A549 (cell line): ENCODE data around the gene RAB15.

Experiments used
- CEBPB ChIP-seq, 2 experiments: fragments of >200 bp in 1 of 2; sonication (Bioruptor Twin) in 1 of 2; formaldehyde crosslinking in 1 of 2; IDR thresholded peaks; 2 replicates each; pipeline ENCODE4 v1.6.1; 2012 to 2016
- CHD2 ChIP-seq: fragments of 150-350 bp; IDR thresholded peaks from 2 replicates; pipeline ENCODE4 v1.6.1; 2014; ENCODE audit warnings: low read length; ENCODE audit not compliant: partially characterized antibody
- CTCF ChIP-seq: fragments of >200 bp; sonication (Bioruptor Twin); formaldehyde crosslinking; IDR thresholded peaks from 3 replicates; pipeline ENCODE4 v1.5.1; 2016
- ELK1 ChIP-seq: fragments of 150-350 bp; IDR thresholded peaks from 2 replicates; pipeline ENCODE4 v1.6.1; 2014; ENCODE audit warnings: low read depth, mild to moderate bottlenecking, low read length
- EP300 ChIP-seq, 2 experiments: fragments of >200 bp; sonication (Bioruptor Twin); formaldehyde crosslinking; IDR thresholded peaks; 2 replicates in 1 of 2; 3 replicates in 1 of 2; pipeline ENCODE4 v1.6.1; 2016 to 2017
- MAFK ChIP-seq: fragments of 450-650 bp; IDR thresholded peaks from 2 replicates; pipeline ENCODE4 v1.6.1; 2014; ENCODE audit not compliant: partially characterized antibody
- MAZ ChIP-seq: fragments of 150-350 bp; IDR thresholded peaks from 2 replicates; pipeline ENCODE4 v1.6.1; 2014; ENCODE audit warnings: antibody characterized with exemption, low read depth, low read length, borderline replicate concordance
- NFE2L2 ChIP-seq: fragments of 150-350 bp; conservative IDR thresholded peaks from 2 replicates; pipeline ENCODE4 v1.6.1; 2014; ENCODE audit warnings: low read length
- PHF8 ChIP-seq: fragments of 200-600 bp; sonication (generic); IDR thresholded peaks from 2 replicates; pipeline ENCODE4 v1.6.1; 2016; ENCODE audit warnings: low read depth, mild to moderate bottlenecking, antibody characterized with exemption, moderate library complexity, borderline replicate concordance
- RCOR1 ChIP-seq: fragments of 150-350 bp; IDR thresholded peaks from 2 replicates; pipeline ENCODE4 v1.6.1; 2014; ENCODE audit warnings: antibody characterized with exemption, low read length, low read depth
- REST ChIP-seq: fragments of 200-600 bp; sonication (generic); IDR thresholded peaks from 2 replicates; pipeline ENCODE4 v1.6.1; 2016; ENCODE audit warnings: antibody characterized with exemption, mild to moderate bottlenecking, moderate library complexity
- RNF2 ChIP-seq: fragments of 200-600 bp; sonication (generic); IDR thresholded peaks from 2 replicates; pipeline ENCODE4 v1.6.1; 2016; ENCODE audit warnings: low read depth, mild to moderate bottlenecking, antibody characterized with exemption, moderate library complexity, borderline replicate concordance
- SMC3 ChIP-seq: fragments of >200 bp; sonication (Bioruptor Twin); formaldehyde crosslinking; IDR thresholded peaks from 3 replicates; pipeline ENCODE4 v1.6.1; 2018; ENCODE audit warnings: inconsistent platforms
- USF2 ChIP-seq: fragments of 450-650 bp; IDR thresholded peaks from 2 replicates; pipeline ENCODE4 v1.6.1; 2014; ENCODE audit warnings: antibody characterized with exemption

- TF ChIP-seq CTCF (no peak), USF2 (no peak), REST (no peak), EP300 (IDR thresholded peaks at IDR 0.05) (no peak), MAZ (no peak), NFE2L2 (no peak), ELK1 (no peak), CHD2 (no peak), CEBPB (IDR thresholded peaks at IDR 0.05) (no peak), PHF8 (no peak), SMC3 (no peak), MAFK (no peak), RNF2 (no peak), RCOR1 (no peak)
Measured at GRCh38 chr14:64946310-64947045, 25.7 kb downstream of the RAB15 start.
